HG03103 (cell line): ENCODE measurements around the gene ARL15.

Experiments used
- ATAC-seq: cut with Tn5 transposase; IDR thresholded peaks from one replicate; pipeline ENCODE4 v1.9.1; 2021; ENCODE audit warnings: low read depth; ENCODE audit not compliant: unreplicated experiment

The ARL15 gene

GRCh38 chr5:54315736-54316528 is 5.6 kb upstream of the ARL15 start:
- no peak for ATAC-seq

GRCh38 chr5:54313311-54314270 is 3.2 kb upstream of the ARL15 start:
- no peak for ATAC-seq

GRCh38 chr5:54312499-54312898 is 2.1 kb upstream of the ARL15 start:
- ATAC-seq = no peak

GRCh38 chr5:54311176-54311677 is 854 bp upstream of the ARL15 start:
- no peak for ATAC-seq

- ATAC-seq = peak; percentile 16
Measured at GRCh38 chr5:54309691-54310432, 511 bp downstream of the ARL15 start.

- no peak for ATAC-seq
Measured at GRCh38 chr5:54309276-54309675, 1.1 kb downstream of the ARL15 start.

- no peak for ATAC-seq
Measured at GRCh38 chr5:54307583-54307982, 2.8 kb downstream of the ARL15 start.

- ATAC-seq = no peak
Measured at GRCh38 chr5:54306893-54307292, 3.5 kb downstream of the ARL15 start.

GRCh38 chr5:54305737-54306136 is 4.6 kb downstream of the ARL15 start:
- ATAC-seq = no peak

GRCh38 chr5:54304040-54304439 is 6.3 kb downstream of the ARL15 start:
- no peak for ATAC-seq

- ATAC-seq = no peak
Measured at GRCh38 chr5:54302267-54302687, 8.1 kb downstream of the ARL15 start.

GRCh38 chr5:54301849-54302248 is 8.5 kb downstream of the ARL15 start:
- ATAC-seq = no peak

GRCh38 chr5:54301220-54301619 is 9.2 kb downstream of the ARL15 start:
- no peak for ATAC-seq

GRCh38 chr5:54298947-54299346 is 11.4 kb downstream of the ARL15 start:
- ATAC-seq = no peak

- ATAC-seq = no peak
Measured at GRCh38 chr5:54296386-54296785, 14.0 kb downstream of the ARL15 start.

GRCh38 chr5:54295651-54296276 is 14.6 kb downstream of the ARL15 start:
- ATAC-seq = no peak

- no peak for ATAC-seq
Measured at GRCh38 chr5:54294097-54294667, 16.2 kb downstream of the ARL15 start.

- no peak for ATAC-seq
Measured at GRCh38 chr5:54292866-54293265, 17.5 kb downstream of the ARL15 start.

- no peak for ATAC-seq
Measured at GRCh38 chr5:54291498-54291897, 18.9 kb downstream of the ARL15 start.

- ATAC-seq = no peak
Measured at GRCh38 chr5:54289769-54290168, 20.6 kb downstream of the ARL15 start.
